HUES64 (cell line): ENCODE measurements around the gene CELA3B.
"Not testable (repeated sequence)": the region's sequence is repeated elsewhere in the genome, so short reads cannot be mapped to it uniquely, and the experiment has no call there.

ENCODE experiments used
- H3K27ac ChIP-seq: 2 replicates; pipeline ENCODE4 v1.7.0; 2013; ENCODE audit warnings: low read depth, low read length, inconsistent platforms
- H3K27me3 ChIP-seq: 2 replicates; pipeline ENCODE4 v1.6.1; 2013; ENCODE audit warnings: mild to moderate bottlenecking, low read length; ENCODE audit not compliant: insufficient read depth
- H3K36me3 ChIP-seq: 2 replicates; pipeline ENCODE4 v1.6.1; 2013; ENCODE audit warnings: mild to moderate bottlenecking, low read length; ENCODE audit not compliant: insufficient read depth
- H3K4me1 ChIP-seq: 2 replicates; pipeline ENCODE4 v1.6.1; 2013; ENCODE audit warnings: mild to moderate bottlenecking, low read length, moderate library complexity; ENCODE audit not compliant: insufficient read depth
- H3K4me3 ChIP-seq: 2 replicates; pipeline ENCODE4 v1.5.1; 2013; ENCODE audit warnings: mild to moderate bottlenecking, low read length, moderate library complexity
- H3K9ac ChIP-seq: 2 replicates; pipeline ENCODE4 v1.6.1; 2013; ENCODE audit warnings: mild to moderate bottlenecking, low read depth, low read length
- H3K9me3 ChIP-seq: 2 replicates; pipeline ENCODE4 v1.6.1; 2013; ENCODE audit warnings: low read depth, low read length; ENCODE audit not compliant: insufficient read depth
- WGBS: fragments of 150-250, 120-280 bp; methylation state at CpG from one replicate; pipeline ENCODE4 v1.1.7; 2013; ENCODE audit warnings: missing lambda C conversion rate; 5-methylcytosine and 5-hydroxymethylcytosine counted together

Gene CELA3B

GRCh38 chr1:21963477-21964217 lies 13.2 kb upstream of the CELA3B start:
- no peaks in the 10 kb centered on the region for H3K36me3 ChIP-seq
- peaks cover 5% of the 10 kb centered on the region; the same call in 1 of the 2 replicates for H3K4me1 ChIP-seq
- no peak overlapping the region for H3K4me3 ChIP-seq
- H3K9ac ChIP-seq: peak overlapping the region; percentile 26; the same call in 1 of the 2 replicates
- 26% methylated on average over 11 of the region's 11 CpGs for whole genome bisulfite sequencing
- H3K27me3 ChIP-seq: no peaks in the 10 kb centered on the region
- no peaks in the 10 kb centered on the region for H3K9me3 ChIP-seq
- H3K27ac ChIP-seq: no peak overlapping the region

- no peak overlapping the region for H3K27ac ChIP-seq
Observed at GRCh38 chr1:21966247-21967000, 10.4 kb upstream of the CELA3B start.

GRCh38 chr1:21967216-21967615 lies 9.6 kb upstream of the CELA3B start:
- H3K4me1 ChIP-seq: not testable (repeated sequence)
- 97% methylated on average over 6 of the region's 6 CpGs for WGBS

More at GRCh38 chr1:21966247-21967000, 10.4 kb upstream of the CELA3B start:
- Histone ChIP-seq H3K9ac (no peak overlapping the region), H3K4me1 (peaks cover 5% of the 10 kb centered on the region; the same call in 1 of the 2 replicates), H3K9me3 (no peaks in the 10 kb centered on the region), H3K4me3 (no peak overlapping the region), H3K36me3 (no peaks in the 10 kb centered on the region), H3K27me3 (no peaks in the 10 kb centered on the region)
- WGBS: 92% methylated on average over 15 of the region's 15 CpGs

DNA sequence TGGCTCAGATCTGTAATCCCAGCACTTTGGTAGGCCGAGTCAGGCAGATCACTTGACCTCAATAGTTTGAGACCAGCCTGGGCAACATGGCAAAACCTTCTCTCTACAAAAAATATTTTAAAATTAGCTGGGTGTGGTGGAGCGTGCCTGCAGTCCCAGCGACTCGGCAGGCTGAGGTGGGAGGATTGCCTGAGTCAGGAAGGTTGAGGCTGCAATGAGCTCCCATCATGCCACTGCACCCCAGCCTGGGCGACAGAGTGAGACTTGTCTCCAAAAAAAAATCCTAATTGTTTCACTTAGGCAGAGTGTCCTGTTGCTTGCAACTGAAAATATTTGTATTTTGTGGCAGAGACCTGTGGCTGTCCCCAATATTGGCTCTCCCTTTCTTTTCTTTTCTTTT lies 7.8 kb upstream of the CELA3B start:
- whole genome bisulfite sequencing: 80% methylated on average over 5 of the region's 5 CpGs
- H3K27ac ChIP-seq, H3K9ac ChIP-seq, H3K4me3 ChIP-seq, H3K9me3 ChIP-seq, H3K27me3 ChIP-seq, H3K4me1 ChIP-seq, H3K36me3 ChIP-seq: not testable (repeated sequence)

More at GRCh38 chr1:21967216-21967615, 9.6 kb upstream of the CELA3B start:
- not testable (repeated sequence) for H3K27ac ChIP-seq, H3K4me3 ChIP-seq, H3K27me3 ChIP-seq, H3K9me3 ChIP-seq, H3K9ac ChIP-seq, H3K36me3 ChIP-seq

GRCh38 chr1:21970523-21970922 lies 6.3 kb upstream of the CELA3B start:
- H3K27ac ChIP-seq, H3K27me3 ChIP-seq, H3K9ac ChIP-seq, H3K4me3 ChIP-seq, H3K36me3 ChIP-seq, H3K4me1 ChIP-seq, H3K9me3 ChIP-seq: not testable (repeated sequence)
- WGBS: 57% methylated on average over 4 of the region's 4 CpGs

DNA sequence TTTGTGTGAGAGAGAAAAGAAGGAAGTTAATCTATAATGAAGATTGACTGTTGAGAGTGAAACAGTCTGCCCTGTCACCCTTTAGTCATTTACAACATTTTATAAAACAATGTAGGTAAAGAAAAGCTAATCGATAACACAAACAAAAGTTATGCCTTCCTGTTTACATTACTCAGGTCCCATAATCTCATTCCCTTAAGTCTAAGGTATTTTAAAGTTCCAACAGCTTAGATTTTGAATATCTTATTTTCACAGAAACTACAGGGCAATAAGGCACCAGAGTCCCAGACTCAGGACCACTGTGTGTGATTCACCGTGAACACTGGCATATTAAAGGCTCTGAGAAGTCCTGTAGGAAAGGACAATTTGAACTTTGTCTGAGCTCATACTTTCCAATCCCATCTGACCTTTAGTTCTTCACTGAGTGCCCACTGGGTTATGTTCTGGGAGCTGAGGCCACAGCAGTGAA lies 3.8 kb upstream of the CELA3B start:
- not testable (repeated sequence) for H3K4me1 ChIP-seq, H3K9ac ChIP-seq, H3K27ac ChIP-seq, H3K4me3 ChIP-seq, H3K9me3 ChIP-seq, H3K36me3 ChIP-seq, H3K27me3 ChIP-seq
- WGBS: 93% methylated on average over 1 of the region's 2 CpGs

DNA sequence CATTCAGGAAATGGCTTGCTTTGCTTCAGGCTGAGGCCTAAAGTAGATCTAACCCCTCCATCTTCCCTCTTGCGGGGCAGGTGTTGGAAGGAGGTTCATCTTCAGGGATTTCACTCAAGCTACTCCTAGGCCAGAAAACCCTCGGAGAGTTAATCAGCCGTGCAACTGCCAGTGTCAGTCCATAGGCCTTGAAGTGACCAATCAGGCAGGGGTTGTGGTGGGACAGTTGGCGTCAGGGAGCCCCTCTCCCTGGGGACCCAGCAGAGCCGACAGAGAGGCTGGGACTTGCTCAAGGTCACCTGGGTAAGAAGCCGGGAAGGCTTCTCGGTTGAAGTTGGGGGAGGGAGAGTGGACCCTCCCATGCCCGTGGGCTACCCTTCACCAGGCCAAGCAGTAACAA lies 2.9 kb upstream of the CELA3B start:
- WGBS: 88% methylated on average over 4 of the region's 8 CpGs
- H3K4me1 ChIP-seq, H3K9ac ChIP-seq, H3K4me3 ChIP-seq, H3K27me3 ChIP-seq, H3K9me3 ChIP-seq, H3K36me3 ChIP-seq, H3K27ac ChIP-seq: not testable (repeated sequence)

DNA sequence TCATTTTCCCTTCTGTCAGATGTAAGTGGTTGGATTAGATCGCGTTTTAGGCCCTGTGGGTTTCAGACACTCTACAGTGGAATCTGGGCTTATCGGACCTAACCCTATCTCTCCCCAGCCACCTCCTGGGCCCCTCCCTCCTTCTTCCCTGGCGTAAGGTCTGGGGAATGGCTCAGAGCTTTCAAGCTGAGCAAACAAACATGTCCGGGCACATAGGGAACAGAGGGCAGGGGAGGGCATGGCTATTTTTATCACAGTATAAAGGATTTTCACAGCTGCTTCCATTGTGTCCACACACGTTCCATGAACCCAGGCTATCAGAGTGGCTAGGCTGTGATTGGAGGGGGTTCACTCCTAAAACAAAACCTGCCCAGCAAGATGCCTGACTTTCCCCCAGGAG lies 2.1 kb upstream of the CELA3B start:
- not testable (repeated sequence) for H3K36me3 ChIP-seq, H3K9me3 ChIP-seq, H3K9ac ChIP-seq, H3K27ac ChIP-seq, H3K27me3 ChIP-seq, H3K4me1 ChIP-seq, H3K4me3 ChIP-seq
- 86% methylated on average over 1 of the region's 6 CpGs for WGBS

DNA sequence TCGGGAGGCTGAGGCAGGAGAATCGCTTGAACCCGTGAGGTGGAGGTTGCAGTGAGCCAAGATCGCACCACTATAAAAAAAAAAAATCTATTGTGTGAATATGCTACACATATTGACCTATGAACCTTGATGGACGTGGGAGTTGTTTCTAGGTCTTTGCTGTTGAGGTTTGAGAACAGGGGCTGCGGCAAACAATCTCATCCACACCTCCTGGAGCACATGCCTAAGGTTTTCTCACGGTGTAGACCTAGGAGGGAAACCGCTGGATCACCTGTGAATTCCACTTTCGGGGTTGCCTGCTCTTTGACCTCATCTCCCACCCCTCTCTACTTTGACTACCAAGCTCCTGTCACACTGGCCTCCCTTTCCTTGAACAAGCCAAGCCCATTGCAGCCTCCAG lies 1.5 kb upstream of the CELA3B start:
- not testable (repeated sequence) for H3K9ac ChIP-seq, H3K4me3 ChIP-seq, H3K36me3 ChIP-seq, H3K27ac ChIP-seq, H3K27me3 ChIP-seq, H3K9me3 ChIP-seq, H3K4me1 ChIP-seq
- WGBS: 96% methylated on average over 6 of the region's 9 CpGs

DNA sequence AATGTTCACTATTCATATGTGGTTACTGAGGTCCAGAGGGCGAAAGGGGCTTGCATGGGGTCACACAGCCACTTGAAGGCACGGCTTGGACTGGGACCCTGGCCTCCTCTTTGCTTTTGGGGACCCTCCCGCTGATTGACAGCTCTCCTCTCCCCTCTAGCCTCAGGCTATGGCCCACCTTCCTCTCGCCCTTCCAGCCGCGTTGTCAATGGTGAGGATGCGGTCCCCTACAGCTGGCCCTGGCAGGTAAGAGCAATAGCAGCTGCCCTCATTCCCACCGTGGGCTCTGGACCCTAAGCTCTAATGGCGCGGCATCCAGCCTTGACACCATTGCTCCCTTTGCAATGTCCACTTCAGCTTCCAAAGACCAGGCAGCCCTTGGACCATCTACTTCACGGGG lies 1.4 kb downstream of the CELA3B start:
- not testable (repeated sequence) for H3K36me3 ChIP-seq, H3K27me3 ChIP-seq, H3K9me3 ChIP-seq, H3K9ac ChIP-seq, H3K4me3 ChIP-seq, H3K27ac ChIP-seq, H3K4me1 ChIP-seq
- 89% methylated on average over 11 of the region's 11 CpGs for WGBS

- not testable (repeated sequence) for H3K4me3 ChIP-seq, H3K27ac ChIP-seq, H3K27me3 ChIP-seq, H3K9me3 ChIP-seq, H3K36me3 ChIP-seq, H3K9ac ChIP-seq, H3K4me1 ChIP-seq
- 81% methylated on average over 17 of the region's 21 CpGs for WGBS
Observed at GRCh38 chr1:21980515-21981220, 3.8 kb downstream of the CELA3B start.
